GM10248 (cell line): ENCODE results near the gene NDUFA5.

Source experiments
- CTCF ChIA-PET: fragments of 300-600 bp; sonication (Branson Sonifier 250); formaldehyde crosslinking; extraction: SDS; loops from one replicate; lab custom pipeline; 2021; ENCODE audit warnings: antibody characterized with exemption; lab: Yijun Ruan, JAX
- POLR2A ChIA-PET: fragments of 350-650 bp; sonication (Branson Sonifier 250); formaldehyde crosslinking; extraction: SDS; loops from one replicate; lab custom pipeline; 2020; ENCODE audit warnings: antibody characterized with exemption; lab: Yijun Ruan, JAX
- DNase-seq: peaks from one replicate; pipeline ENCODE4 v3.0.0; 2012; ENCODE audit errors: extremely low spot score
- CTCF ChIP-seq: IDR thresholded peaks from 2 replicates; pipeline ENCODE4 v1.5.1; 2012; ENCODE audit warnings: mild to moderate bottlenecking, low read depth; ENCODE audit errors: extremely low read depth, missing control alignments, control extremely low read depth

The NDUFA5 gene

GRCh38 chr7:123579416-123579815, 21.8 kb upstream of the NDUFA5 start:
- no peak for DNase-seq
- ChIA-PET POLR2A (no interaction called here), CTCF (no interaction called here)
- no peak for TF ChIP-seq CTCF

- TF ChIP-seq CTCF = no peak
- ChIA-PET CTCF (interaction anchor here (0.8 to 2.9 kb wide), 4 partner anchors 10 to 40 kb away, joined by 3 to 7 read pairs (median 4); no protein-coding TSS in a partner anchor), POLR2A (no interaction called here)
- no peak for DNase-seq
Measured at GRCh38 chr7:123573896-123574467, 16.4 kb upstream of the NDUFA5 start.

- POLR2A ChIA-PET = no interaction called here
- CTCF ChIA-PET = interaction anchor here (0.8 to 2.9 kb wide), 6 partner anchors 10 to 79 kb away, joined by 3 to 7 read pairs (median 4); no protein-coding TSS in a partner anchor
- TF ChIP-seq CTCF = no peak
- DNase-seq = no peak
Measured at GRCh38 chr7:123573341-123573740, 15.7 kb upstream of the NDUFA5 start.

GRCh38 chr7:123571684-123572083, 14.1 kb upstream of the NDUFA5 start:
- ChIA-PET CTCF (no interaction called here), POLR2A (no interaction called here)
- no peak for DNase-seq
- TF ChIP-seq CTCF = no peak

- ChIA-PET POLR2A (no interaction called here), CTCF (interaction anchor here (2.0 kb wide), 1 partner anchor 13 kb away, joined by 5 read pairs; the partner anchor contains the start of gene NDUFA5)
- TF ChIP-seq CTCF = no peak
Measured at GRCh38 chr7:123571187-123571586, 13.6 kb upstream of the NDUFA5 start.

GRCh38 chr7:123570390-123571182, 13.0 kb upstream of the NDUFA5 start:
- DNase-seq = no peak
- POLR2A ChIA-PET = no interaction called here
- CTCF ChIA-PET = interaction anchor here (2.0 kb wide), 1 partner anchor 13 kb away, joined by 5 read pairs; the partner anchor contains the start of gene NDUFA5
- no peak for TF ChIP-seq CTCF

More at GRCh38 chr7:123571187-123571586, 13.6 kb upstream of the NDUFA5 start:
- DNase-seq = no peak
